Mononuclear cell (primary cell): ENCODE results near the gene ST3GAL5. TPM values are rescaled to one million over a fixed set of nuclear protein-coding genes. Genes with fewer than 3 reads are reported as not detected.
"Not testable (repeated sequence)": the region's sequence is repeated elsewhere in the genome, so short reads cannot be mapped to it uniquely, and the experiment has no call there.

Experiments used
- H3K27me3 ChIP-seq: 2 replicates; pipeline ENCODE4 v1.6.0; 2011; ENCODE audit warnings: low read length, control low read depth; ENCODE audit not compliant: insufficient read depth
- H3K4me1 ChIP-seq: 2 replicates; pipeline ENCODE4 v1.5.1; 2011; ENCODE audit warnings: mild to moderate bottlenecking, low read length, control low read depth; ENCODE audit not compliant: insufficient read depth
- H3K4me3 ChIP-seq: 2 replicates; pipeline ENCODE4 v1.5.1; 2011; ENCODE audit warnings: mild to moderate bottlenecking, low read length, moderate library complexity
- H3K9me3 ChIP-seq: 2 replicates; pipeline ENCODE4 v1.5.1; 2011; ENCODE audit warnings: low read depth, mild to moderate bottlenecking, control low read depth, low read length
- total RNA-seq: library from RNA; depleted of rRNA; stranded (reverse); fragments of >200 nt; gene quantifications from one replicate; pipeline ENCODE4 v1.2.3, GENCODE V29; 2012

ST3GAL5 gene
- total RNA-seq, 1 donor = 54.7 TPM

DNA sequence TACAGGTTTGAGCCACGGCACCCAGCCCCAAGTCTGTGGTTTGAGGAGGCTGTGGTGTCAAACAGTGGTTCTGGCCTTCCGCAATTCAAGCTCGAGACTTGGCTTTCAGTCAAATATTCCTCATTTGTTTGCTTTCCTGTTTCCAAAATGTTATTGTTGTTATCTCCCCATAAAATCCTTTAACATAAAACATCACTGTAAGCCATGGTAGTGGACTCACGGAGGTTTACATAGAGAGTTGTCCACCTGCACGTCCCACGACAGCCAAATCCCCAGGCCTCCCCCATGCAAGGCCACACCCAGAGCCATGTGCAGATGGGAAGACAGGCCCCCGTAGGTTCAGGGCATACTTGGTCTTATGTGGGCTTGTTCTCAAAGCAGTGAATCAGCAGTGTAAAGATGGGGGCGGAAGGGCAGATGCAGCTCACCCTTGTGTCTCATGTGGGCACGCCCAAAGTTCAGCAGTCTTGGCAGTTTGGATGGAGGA lies 18.9 kb upstream of the ST3GAL5 start:
- H3K27me3 ChIP-seq = no peaks in the 10 kb centered on the region
- no peaks in the 10 kb centered on the region for H3K4me1 ChIP-seq
- H3K9me3 ChIP-seq = no peaks in the 10 kb centered on the region
- H3K4me3 ChIP-seq = no peak overlapping the region

DNA sequence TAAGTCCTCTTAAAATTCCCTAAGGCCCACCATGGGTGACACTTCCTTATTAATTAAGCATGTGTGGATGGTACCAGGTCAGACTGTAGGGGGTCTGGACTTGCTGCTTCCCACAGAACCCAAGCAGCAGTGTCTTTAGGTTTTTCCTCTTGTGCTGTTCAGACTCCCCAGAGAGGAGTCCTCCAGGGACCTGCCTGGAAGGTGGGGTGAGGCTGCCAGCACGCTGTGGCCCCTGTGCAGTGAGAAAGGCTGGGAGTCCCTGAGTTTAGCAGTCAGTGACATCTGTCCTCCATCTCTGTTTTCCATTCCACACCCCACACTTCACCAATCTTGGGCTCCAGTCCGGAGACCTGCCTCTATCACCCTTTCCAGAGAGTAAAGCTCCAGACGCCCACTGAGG lies 18.0 kb upstream of the ST3GAL5 start:
- H3K9me3 ChIP-seq = no peaks in the 10 kb centered on the region
- no peaks in the 10 kb centered on the region for H3K4me1 ChIP-seq
- no peak overlapping the region for H3K4me3 ChIP-seq
- no peaks in the 10 kb centered on the region for H3K27me3 ChIP-seq

DNA sequence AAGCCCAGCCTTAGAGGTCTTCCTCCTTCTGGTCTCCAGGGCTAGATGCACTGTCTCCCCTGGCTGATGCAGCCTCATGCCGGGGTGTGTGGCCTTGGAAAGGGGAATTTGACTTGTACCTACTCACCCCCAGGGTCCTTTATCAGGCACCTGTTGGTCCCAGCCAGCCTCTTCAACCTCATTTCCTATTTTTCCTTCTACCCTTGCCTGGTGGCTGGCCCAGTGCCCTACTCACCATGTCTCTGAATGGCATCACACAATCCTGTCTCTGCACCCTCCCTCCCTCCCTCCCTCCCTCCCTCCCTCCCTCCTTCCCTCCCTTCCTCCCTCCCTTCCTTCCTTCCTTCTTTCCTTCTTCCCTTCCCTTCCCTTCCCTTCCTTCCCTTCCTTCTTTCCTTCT lies 17.1 kb upstream of the ST3GAL5 start:
- Histone ChIP-seq H3K4me3 (no peak overlapping the region), H3K27me3 (no peaks in the 10 kb centered on the region), H3K9me3 (no peaks in the 10 kb centered on the region), H3K4me1 (no peaks in the 10 kb centered on the region)

DNA sequence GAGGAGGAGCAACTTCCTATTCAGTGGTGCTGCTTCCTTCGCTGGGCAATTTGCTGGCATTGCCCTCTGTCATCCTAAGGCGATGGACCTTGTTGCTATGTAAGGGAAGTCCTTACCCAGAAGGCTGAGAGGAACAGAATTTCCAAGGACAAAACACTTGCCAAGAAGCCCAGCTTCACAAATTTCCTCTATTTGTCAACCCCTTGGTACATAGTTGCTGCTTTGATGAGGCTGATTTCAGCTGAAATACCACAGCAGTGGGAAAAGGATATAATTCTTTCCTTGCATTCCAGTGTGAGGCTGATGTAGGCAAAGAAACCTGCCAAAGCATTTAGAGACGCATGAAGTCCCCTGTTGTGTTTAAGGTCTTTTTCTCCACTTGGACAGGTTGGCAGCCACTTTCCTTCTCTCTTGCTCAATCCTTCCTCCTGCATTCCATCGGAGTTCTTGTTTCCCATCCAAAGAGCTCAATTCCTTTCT lies 16.4 kb upstream of the ST3GAL5 start:
- H3K4me1 ChIP-seq = no peaks in the 10 kb centered on the region
- H3K9me3 ChIP-seq = no peaks in the 10 kb centered on the region
- H3K27me3 ChIP-seq = no peaks in the 10 kb centered on the region
- H3K4me3 ChIP-seq = no peak overlapping the region

DNA sequence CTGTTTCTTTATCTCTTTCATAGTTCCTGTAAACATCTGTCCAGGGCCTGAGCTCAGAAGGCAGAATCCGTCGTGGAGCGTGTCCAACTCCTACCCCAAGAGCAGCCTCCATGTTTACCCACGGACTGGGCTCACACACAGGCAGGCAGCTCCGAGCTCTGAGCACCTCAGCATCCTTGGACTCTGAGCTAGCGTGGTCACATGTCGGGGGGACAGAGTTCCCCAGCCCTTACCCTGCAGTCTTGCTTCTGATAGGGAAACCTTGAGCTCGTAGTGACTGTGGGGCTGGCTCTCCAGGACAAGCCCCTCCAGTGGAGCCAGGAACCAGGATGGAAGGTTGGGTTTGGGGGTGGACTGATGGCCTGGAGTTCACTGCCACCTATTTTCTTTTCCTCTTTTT lies 15.1 kb upstream of the ST3GAL5 start:
- Histone ChIP-seq H3K4me3 (no peak overlapping the region), H3K9me3 (no peaks in the 10 kb centered on the region), H3K27me3 (no peaks in the 10 kb centered on the region), H3K4me1 (peaks cover 3% of the 10 kb centered on the region)

DNA sequence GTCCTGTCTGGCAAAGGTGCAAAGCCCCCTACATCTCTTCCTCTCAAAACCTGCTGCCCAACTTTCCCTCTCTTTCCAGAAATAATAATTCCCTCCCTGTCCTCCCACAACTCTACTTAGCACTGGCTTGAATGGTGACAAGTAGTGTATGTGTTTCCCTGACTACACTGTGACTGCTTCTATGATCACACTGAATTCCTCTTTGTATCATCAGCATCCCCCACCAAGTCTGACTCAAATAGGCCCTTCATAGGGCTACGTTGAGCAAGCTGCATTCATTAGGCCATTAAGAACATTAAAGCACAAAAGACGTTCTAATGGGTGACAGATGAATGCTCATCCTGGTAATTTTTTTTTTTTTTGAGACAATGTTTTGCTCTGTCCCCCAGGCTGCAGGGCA lies 13.7 kb upstream of the ST3GAL5 start:
- Histone ChIP-seq H3K9me3 (no peaks in the 10 kb centered on the region), H3K27me3 (no peaks in the 10 kb centered on the region), H3K4me3 (no peak overlapping the region), H3K4me1 (peaks cover 3% of the 10 kb centered on the region)

DNA sequence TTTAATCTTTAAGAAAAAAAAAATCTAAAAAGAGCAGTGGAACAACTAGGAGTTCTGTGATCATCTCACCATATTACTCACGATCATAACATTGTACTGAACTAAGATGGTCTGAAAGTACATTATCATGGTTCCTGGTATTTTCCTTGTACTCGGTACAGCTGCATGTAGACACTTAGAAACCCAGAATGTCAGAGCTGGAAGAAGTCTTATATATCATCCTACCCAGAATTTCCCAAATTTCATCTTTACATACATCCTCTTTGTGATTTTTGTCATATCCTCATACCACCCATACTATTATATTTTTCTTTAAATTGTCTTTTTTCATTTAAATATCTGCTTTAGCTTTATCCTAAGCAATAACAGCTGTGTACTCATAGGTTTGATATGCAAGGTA lies 12.4 kb upstream of the ST3GAL5 start:
- H3K4me3 ChIP-seq = no peak overlapping the region
- no peaks in the 10 kb centered on the region for H3K9me3 ChIP-seq
- no peaks in the 10 kb centered on the region for H3K27me3 ChIP-seq
- H3K4me1 ChIP-seq = peaks cover 3% of the 10 kb centered on the region

DNA sequence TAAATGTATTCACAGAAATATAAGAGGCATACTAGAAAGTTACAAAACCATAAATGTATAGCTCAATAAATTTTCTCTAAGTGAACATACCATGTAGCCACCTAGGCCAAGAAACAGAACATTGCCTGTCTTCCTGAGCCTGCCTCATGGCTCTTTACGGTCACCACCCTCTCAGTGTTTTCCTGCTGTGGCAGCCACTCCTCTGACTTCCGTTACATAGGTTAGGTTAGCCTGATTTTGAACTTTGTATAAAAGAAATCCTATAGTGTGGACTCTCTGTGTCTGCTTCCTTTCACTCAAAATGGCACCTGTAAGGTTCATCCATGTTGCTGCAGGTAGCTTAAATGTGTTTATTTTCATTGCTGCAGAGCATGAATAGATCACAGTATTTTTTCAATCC lies 11.6 kb upstream of the ST3GAL5 start:
- Histone ChIP-seq H3K4me3 (no peak overlapping the region), H3K4me1 (peaks cover 3% of the 10 kb centered on the region), H3K27me3 (no peaks in the 10 kb centered on the region), H3K9me3 (no peaks in the 10 kb centered on the region)

DNA sequence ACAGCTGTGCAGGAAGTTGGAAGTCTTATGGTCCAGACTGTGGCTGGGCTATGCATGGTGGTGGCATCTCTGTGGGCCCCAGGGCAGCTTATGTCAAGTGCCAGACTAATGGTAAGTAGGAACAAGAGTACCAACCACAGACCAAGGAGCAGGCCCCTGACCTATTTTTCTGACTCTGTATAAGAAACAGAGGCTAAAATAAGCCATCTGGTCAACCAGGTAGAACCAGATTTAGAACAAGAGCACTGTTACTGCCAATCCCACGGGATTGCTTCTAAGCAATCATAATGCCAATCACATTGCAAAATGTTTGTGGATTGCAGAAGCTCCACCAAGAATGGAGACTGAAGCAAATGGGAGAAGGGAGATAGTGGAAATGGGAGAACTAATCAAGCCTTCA lies 11.1 kb upstream of the ST3GAL5 start:
- Histone ChIP-seq H3K4me1 (peaks cover 3% of the 10 kb centered on the region), H3K9me3 (no peaks in the 10 kb centered on the region), H3K27me3 (no peaks in the 10 kb centered on the region), H3K4me3 (no peak overlapping the region)

DNA sequence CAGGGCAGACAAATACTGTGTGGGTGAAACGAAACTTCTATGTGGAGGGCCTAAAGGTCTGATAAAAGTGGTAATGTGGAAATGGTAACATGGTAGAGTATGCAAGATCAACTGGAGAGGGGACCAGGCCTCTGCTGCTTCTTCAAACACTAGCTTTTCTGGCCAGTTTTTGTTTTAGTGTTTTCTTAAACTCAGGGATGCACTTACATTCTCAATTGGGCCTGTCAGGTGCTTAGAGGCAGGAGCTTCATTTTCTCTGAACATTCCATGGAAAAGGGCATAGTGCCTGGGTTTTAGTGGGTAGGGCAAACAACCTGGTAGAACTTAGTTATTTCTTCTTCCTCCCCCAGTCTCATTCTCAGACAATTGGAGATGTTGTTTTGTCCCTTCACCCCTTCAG lies 10.5 kb upstream of the ST3GAL5 start:
- H3K27me3 ChIP-seq = no peaks in the 10 kb centered on the region
- peaks cover 3% of the 10 kb centered on the region for H3K4me1 ChIP-seq
- no peaks in the 10 kb centered on the region for H3K9me3 ChIP-seq
- H3K4me3 ChIP-seq = no peak overlapping the region

DNA sequence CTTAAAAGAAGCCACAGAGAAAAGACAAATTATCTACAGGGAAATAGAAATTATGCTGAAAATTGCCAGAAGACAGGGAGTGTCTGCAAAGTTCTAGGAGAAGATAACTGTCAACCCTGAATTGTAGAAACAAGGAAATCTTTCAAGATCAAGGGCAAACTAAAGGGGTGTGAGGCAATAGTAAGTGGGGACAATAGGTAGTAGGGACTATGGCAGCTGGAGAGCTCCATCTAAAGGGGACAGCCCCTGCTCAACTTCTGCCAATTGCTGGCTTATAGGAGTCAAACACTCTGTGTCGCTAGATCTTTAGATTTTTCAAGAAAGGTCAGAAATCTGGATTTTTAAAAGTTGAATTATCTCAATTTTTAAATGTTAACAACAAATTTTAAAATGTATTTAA lies 10.1 kb upstream of the ST3GAL5 start:
- H3K27me3 ChIP-seq = no peaks in the 10 kb centered on the region
- H3K4me1 ChIP-seq = peaks cover 3% of the 10 kb centered on the region
- no peak overlapping the region for H3K4me3 ChIP-seq
- H3K9me3 ChIP-seq = no peaks in the 10 kb centered on the region

DNA sequence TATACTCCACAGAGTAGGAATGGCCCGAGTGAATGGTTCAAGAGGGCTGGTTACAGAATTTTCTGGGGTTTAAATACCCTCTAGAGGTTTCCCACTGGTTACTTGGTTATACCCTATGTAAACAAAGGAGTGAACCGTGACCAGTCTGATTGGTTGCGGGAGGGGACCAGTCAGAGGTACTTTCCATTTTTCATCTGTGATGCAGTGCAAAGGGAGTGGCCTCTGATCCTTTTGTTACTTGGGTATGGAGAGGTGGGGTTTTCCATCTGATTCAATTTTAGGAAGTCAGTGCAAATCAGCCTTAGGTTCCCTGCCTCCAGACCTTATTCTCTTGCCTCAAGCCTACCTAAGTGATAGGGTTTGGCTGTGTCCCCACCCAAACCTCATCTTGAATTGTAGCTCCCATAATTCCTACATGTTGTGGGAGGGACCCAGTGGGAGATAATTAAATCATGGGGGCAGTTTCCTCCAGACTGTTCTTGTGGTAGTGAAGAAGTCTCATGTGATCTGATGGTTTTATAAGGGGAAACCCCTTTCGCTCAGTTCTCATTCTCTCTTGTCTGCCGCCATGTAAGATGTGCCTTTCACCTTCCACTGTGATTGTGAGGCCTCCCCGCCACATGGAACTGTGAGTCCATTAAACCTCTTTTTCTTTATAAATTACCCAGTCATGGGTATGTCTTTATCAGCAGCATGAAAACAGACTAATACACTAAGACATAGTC lies 5.9 kb upstream of the ST3GAL5 start:
- not testable (repeated sequence) for H3K27me3 ChIP-seq, H3K4me3 ChIP-seq, H3K9me3 ChIP-seq
- peaks cover 25% of the 10 kb centered on the region for H3K4me1 ChIP-seq

DNA sequence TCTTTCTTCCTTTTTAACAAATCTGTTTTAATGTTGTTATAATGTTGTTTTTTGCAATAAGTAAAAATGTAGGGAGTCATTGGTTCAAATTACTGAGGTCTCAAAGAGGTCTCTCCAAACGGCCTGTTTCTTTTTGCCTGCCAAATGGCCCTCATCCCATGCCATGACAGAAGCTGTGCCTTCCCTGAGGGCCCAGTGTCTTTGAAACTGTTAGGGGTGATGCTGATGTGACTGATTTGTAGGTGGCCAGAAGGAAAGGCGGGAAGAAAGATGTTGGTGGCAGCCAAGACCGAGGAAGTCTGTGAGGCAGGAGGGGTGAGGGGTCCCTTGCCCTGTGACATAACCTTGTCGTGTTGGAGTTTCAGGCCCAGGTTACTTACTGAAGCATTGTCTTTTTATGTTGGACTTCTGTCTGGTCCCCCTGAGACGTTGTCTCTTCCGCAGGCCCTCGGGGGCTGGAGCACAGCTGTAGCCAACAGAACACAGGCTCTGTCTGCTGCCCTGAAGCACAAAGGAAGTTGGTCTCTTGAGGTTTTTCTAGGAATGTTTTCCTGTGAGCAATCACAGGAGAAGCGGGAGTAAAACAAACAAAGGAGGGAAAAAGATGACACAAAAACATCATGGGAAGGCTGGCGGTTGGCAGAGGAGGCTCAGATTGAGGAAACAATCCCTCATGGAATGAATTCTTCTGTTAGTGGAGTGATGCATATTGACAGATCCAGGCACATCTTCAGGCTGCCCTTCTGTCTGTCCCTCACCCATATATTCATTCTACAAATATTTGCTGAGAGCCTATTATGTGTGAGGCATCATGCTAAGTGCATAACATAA lies 4.9 kb upstream of the ST3GAL5 start:
- Histone ChIP-seq H3K4me3 (no peak overlapping the region), H3K9me3 (no peaks in the 10 kb centered on the region), H3K27me3 (no peaks in the 10 kb centered on the region), H3K4me1 (peaks cover 28% of the 10 kb centered on the region)

DNA sequence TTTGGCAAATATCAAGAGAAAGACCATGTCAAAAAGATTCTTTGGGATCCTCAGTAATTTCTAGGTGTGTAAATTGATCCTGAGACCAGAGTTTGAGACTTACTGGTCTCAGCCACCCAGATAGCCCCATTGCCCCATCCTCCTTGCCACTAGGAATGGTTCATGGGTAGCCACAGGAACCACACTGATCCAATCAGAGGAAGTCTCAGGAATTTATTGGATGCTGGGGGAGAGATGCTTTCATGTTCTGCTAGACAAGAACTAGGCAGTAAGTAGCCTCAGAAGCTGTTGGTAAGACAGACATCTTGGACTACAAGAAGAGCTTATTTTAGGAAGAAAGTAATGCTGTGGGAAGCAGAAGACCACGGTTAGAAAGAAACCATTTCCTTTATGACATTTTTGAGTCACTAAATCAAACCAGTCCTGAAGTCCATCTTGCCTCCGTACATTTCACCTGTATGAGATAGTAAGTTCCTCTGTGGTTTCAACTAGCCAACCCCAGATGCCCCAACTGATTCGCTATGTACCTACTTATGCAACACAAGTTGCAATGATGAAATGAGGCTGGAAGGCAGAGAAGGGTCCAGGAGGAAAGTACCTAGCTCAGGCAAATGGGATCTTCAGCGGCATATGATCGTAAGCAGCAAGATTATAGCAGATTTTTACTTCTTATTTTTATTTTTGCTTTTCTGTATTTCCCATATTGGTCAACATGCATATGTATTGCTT lies 3.6 kb upstream of the ST3GAL5 start:
- H3K4me3 ChIP-seq = no peak overlapping the region
- peaks cover 37% of the 10 kb centered on the region for H3K4me1 ChIP-seq
- H3K9me3 ChIP-seq = no peaks in the 10 kb centered on the region
- no peaks in the 10 kb centered on the region for H3K27me3 ChIP-seq

DNA sequence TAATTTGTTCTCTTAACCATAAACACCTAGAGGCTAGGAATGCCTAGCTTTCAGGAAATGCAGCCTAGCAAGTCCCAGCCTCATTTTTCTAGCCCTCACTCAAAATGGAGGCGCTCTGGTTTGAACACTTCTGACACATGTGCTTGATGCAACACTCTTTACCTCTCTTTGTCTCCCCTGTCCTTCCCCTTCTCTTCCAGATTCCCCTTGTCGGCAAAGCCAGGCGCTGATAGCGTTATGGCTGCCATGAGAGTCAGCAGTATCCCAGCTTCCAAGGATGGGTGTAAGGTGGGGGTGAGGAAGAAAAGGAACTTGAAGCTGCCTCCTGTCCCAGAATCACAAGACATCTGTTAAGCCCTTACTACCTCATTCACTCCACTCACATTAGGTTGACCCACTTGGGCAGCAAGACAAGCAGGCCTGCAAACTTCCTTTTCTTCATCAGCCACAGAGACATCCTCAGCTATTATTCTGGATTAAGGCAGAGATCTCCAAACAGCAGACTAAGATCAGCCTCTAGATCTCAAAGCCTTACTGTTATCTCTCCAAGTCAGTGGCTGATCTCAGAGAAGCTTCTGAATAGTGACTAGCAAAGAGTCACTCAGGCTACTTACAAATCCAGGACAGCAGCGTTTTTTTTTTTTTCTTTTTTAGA lies 1.9 kb upstream of the ST3GAL5 start:
- H3K4me3 ChIP-seq = no peak overlapping the region
- H3K9me3 ChIP-seq = no peaks in the 10 kb centered on the region
- H3K4me1 ChIP-seq = peaks cover 55% of the 10 kb centered on the region
- H3K27me3 ChIP-seq = no peaks in the 10 kb centered on the region
